MM.1S (cell line): ENCODE measurements around the gene TCF23.

ENCODE experiments used
- EZH2 ChIP-seq: fragments of 300-600 bp; sonication (generic); optimal IDR thresholded peaks from 2 replicates; pipeline ENCODE3; 2017; ENCODE audit warnings: low read depth, mild to moderate bottlenecking, antibody characterized with exemption, low read length, mixed read lengths
- TF ChIP-seq, protein P1 (sequence below): fragments of 300-600 bp; sonication (generic); IDR thresholded peaks from 2 replicates; pipeline ENCODE4 v1.5.1; 2016; ENCODE audit warnings: antibody characterized with exemption, low read length, mixed read lengths

- TF ChIP-seq, protein P1, sequence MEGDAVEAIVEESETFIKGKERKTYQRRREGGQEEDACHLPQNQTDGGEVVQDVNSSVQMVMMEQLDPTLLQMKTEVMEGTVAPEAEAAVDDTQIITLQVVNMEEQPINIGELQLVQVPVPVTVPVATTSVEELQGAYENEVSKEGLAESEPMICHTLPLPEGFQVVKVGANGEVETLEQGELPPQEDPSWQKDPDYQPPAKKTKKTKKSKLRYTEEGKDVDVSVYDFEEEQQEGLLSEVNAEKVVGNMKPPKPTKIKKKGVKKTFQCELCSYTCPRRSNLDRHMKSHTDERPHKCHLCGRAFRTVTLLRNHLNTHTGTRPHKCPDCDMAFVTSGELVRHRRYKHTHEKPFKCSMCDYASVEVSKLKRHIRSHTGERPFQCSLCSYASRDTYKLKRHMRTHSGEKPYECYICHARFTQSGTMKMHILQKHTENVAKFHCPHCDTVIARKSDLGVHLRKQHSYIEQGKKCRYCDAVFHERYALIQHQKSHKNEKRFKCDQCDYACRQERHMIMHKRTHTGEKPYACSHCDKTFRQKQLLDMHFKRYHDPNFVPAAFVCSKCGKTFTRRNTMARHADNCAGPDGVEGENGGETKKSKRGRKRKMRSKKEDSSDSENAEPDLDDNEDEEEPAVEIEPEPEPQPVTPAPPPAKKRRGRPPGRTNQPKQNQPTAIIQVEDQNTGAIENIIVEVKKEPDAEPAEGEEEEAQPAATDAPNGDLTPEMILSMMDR: no peak
- no peak for TF ChIP-seq EZH2
These were observed at the start of gene TCF23 for GRCh38 chr2:27148801-27149439.
